GM19397 (cell line): ENCODE results near the gene TUBE1.

ENCODE experiments used
- ATAC-seq: cut with Tn5 transposase; IDR thresholded peaks from one replicate; pipeline ENCODE4 v1.9.1; 2021; ENCODE audit warnings: mild to moderate bottlenecking, moderate library complexity; ENCODE audit not compliant: unreplicated experiment

The TUBE1 gene

DNA sequence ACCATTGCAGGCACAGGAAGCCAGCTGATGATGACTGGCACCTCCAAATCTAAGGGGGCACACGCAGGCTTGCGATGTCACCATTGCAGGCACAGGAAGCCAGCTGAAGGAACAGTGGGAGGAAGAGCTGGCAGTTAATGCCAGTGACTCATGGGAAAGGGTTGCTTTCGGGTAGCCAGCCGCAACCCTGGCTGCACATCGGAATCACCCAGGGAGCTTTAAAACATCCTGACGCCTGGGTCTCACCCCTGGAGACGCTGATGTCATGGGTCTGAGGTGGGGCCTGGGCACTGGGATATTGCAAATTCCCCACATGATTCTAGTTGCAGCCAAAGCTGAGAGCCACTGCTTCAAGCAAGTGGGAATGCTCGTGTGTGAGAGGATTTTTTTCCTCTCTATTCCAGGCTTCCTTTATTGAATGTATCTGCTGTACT, 49.5 kb downstream of the TUBE1 start:
- ATAC-seq = no peak

- ATAC-seq = no peak
Observed at GRCh38 chr6:112036088-112036637, 51.1 kb downstream of the TUBE1 start.

DNA sequence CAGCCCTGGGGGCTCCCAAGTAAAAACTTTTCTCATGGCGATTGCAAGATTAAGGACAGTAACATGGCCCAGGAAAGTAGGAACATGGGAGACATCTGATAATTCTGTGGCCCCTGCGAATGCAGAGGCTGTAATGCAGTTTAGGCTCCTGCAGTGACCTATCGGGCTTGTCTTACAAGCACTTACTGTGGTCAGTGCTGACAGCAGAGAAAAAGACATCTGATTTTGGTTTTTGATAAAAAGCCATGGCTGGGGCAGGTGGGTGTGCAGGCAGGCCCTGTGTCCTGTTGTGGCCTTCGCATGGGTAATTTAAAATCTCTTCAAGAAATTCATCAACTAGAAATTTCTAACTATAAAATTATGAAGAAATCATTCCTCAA, 52.7 kb downstream of the TUBE1 start:
- ATAC-seq = no peak

- no peak for ATAC-seq
Observed at GRCh38 chr6:112033791-112034615, 53.3 kb downstream of the TUBE1 start.

DNA sequence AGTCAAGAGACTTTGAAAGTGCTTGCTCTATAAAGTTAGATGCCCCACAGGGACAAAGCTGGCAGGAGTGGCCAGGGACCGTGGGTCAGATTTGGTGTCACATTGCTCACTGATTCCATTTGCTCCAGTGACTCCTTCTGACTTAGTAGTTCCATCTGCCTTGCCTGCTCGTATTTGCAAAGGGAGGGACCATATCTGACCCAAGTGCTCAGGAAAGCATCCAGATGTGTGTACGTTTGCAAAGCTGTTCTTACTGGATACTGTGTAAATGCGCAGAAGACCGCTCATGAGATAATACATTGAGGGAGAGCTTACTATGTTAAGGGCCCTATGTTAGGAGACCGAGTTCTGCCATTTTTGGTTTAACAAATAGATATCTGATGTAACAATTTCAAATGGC, 54.6 kb downstream of the TUBE1 start:
- no peak for ATAC-seq

- no peak for ATAC-seq
Observed at GRCh38 chr6:112031960-112032359, 55.3 kb downstream of the TUBE1 start.

GRCh38 chr6:112030961-112031660, 56.2 kb downstream of the TUBE1 start:
- ATAC-seq = no peak

- no peak for ATAC-seq
Observed at GRCh38 chr6:112030206-112030960, 56.9 kb downstream of the TUBE1 start.

GRCh38 chr6:112029045-112029822, 58.0 kb downstream of the TUBE1 start:
- no peak for ATAC-seq

GRCh38 chr6:112027942-112028674, 59.2 kb downstream of the TUBE1 start:
- no peak for ATAC-seq

- ATAC-seq = no peak
Observed at GRCh38 chr6:112026933-112027332, 60.3 kb downstream of the TUBE1 start.

- no peak for ATAC-seq
Observed at GRCh38 chr6:112024464-112024863, 62.8 kb downstream of the TUBE1 start.

DNA sequence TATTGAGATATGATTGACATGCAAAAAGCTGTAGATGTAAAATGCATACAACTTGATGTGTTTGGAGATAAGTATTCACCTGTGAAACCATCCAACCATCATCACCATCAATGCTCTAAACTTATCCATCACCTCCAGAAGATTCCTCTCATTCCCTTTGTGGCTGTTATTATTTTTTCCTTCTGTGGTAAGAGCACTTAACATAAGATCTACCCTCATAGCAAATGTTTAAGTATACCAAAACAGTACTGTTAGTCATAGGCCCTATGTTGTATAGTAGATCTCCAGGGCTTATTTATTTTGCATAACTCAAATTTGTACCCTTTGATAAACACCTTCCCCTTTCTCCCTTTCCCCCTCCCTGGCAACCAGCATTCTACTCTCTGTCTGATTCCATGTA, 64.5 kb downstream of the TUBE1 start:
- ATAC-seq = no peak

DNA sequence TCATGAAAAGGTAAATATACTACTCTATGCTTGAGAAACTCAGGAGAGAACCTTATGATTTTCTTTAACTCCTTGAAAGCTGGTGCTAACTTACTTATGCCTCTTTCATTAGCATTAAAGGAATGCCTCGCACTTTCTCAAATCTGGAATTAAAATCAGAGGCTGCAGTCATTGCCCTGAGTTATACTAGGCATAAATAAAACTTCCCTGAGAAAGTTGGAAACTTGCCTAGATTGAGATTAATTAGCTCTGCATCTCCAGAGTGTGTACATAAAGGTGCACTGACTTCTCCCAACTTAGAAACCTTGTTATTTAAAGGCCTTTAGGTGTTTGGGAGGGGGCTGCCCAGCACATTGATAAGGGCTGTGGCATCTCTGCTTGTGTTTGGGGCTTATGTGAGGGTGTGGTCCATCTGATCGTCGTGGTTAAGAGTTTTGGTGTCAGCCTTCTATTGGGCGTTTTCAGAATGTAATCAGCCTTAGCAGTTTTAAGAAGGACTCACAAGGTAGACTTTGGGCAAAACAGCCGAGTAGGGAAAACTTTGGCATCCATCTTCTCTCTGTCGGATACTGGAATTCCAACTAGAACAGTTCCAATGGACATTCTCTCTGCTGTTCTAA, 65.5 kb downstream of the TUBE1 start:
- no peak for ATAC-seq
